GM12872 (cell line): ENCODE data around the gene CHCHD6.

Source experiments
- CTCF ChIP-seq: IDR thresholded peaks from 3 replicates; pipeline ENCODE4 v1.5.1; 2011; ENCODE audit warnings: low read depth, mild to moderate bottlenecking, low read length, moderate library complexity; ENCODE audit not compliant: insufficient read depth

The CHCHD6 gene

DNA sequence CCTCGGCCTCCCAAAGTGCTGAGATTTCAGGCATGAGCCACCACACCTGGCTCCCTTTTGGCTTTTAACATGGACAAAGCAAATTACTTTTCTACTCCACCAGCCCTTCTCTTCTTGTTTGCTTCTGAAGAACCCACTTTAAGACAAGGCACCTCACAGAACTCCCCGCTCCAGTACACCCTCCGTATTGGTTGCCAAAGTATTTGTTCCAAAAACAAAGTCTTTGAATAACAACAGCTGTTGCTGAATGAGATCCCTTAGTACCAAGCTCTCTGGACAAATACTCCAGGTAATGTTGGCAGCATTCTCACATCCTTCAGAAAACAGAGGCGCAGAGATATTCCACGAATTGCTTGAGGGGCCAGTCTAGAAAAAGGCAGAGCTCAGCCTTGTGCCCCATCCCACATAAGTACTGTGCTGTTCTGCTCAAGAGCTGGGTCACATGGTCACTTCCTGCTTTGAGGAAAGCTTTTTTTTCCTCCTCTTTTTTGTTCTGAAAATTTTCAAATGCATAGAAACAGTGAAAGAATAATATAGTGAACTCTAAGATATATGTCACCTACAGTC lies 7.3 kb upstream of the CHCHD6 start:
- TF ChIP-seq CTCF = no peak

- TF ChIP-seq CTCF = no peak
Observed at GRCh38 chr3:126699011-126699410, 5.0 kb upstream of the CHCHD6 start.

DNA sequence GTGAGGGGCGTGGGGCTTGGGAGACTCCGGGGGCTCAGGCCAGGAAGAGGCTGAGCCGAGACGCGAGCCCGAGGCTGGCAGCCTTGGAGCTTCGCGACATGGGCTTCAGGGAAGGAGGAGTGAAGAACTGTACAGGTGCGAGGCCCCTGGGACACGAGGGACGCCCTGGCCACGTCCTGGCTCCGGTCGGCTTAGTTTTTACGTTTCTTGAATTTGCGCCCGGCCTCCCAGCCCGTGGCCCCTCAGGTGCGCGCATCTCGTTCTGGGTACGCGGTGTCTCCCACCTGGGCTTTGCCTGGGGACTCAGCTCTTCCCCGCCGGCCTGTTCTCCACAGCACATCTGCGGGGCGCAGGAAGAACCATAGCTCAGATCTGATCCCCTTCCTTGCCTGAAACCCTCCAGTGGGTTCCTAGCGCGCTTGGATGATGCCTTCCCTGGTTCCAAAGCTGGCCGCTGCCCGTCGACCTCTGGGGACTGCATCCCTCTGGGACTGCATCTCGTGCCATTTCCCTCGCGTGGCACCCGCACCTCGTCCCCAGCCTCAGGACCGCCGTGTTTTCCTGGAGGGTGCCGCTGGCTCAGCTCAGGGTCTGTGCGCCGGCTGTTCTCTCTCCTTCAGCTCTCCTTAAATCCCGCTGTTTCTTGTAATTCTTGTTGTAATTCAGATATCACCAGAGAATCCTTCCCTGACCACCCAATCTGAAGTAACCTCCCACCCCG lies 614 bp downstream of the CHCHD6 start:
- TF ChIP-seq CTCF = no peak

- no peak for TF ChIP-seq CTCF
Observed at GRCh38 chr3:126706631-126707030, 2.6 kb downstream of the CHCHD6 start.

DNA sequence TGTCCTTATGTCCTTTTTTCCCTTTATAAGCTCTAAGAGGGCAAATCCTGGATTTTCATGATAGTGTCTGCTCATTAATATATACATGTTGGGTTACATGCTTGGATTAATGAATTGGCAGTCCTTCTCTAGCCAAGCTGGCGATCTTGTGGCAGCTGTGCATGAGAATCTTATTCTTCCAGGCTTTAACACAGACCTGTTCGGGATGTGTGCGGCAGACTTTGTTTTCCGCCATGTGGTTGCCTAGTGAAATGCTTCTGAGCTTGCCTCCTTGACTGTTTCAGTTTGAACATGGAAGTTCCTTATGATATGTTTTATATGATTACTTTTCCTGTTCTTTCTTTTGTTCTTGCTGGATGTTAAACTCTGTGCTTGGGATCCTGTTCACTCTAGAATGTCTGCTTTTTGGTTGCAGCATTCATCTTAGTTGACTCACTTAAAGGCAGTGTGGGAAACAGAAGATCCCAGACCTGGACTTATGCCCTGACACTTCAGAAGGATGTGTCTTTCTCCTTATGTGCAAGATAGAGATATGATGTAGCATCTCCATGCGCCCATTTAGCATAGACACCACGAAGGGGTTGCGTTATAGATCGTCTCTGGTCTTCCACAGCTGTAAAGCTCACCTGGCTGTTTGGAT lies 7.2 kb downstream of the CHCHD6 start:
- TF ChIP-seq CTCF = no peak

- TF ChIP-seq CTCF = no peak
Observed at GRCh38 chr3:126713199-126713598, 9.2 kb downstream of the CHCHD6 start.

GRCh38 chr3:126714276-126714900 lies 10.3 kb downstream of the CHCHD6 start:
- no peak for TF ChIP-seq CTCF
